G401.6 (cell line): Measurements from ENCODE around the gene UTP20.

ENCODE experiments used
- FAIRE-seq: peaks from 2 replicates; lab custom pipeline; 2012; peaks lifted over from hg19 to GRCh38; lab: Jason Lieb, UNC

The UTP20 gene

DNA sequence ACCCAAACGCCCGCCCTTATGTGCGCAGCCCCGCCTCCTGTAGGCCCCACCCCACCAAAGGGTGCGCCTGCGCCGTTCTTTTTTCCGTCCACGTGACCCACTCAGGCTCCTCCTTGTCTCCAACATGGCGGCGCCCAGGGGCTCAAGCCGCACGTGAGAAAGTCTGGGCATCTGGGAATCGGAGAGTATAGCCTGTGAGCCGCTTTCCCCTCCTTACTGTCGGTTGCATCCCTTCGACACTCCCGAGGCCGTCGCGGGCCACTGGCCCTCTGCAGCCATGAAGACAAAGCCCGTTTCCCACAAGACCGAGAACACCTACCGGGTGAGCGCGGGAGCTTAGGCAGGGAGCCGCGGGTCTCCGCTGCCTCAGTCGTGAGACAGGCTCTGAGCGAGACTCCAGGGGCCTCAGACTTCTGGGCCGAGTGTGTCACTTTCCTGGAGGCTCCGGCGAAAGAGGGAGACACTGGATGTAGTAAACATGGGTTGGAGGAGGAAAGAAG, at the start of gene UTP20:
TSS of gene UTP20 (plus strand) at position 100 of the 500 bp plus-strand sequence. CDS start at position 278, 178 bp downstream.
- peak; percentile 95 for FAIRE-seq

DNA sequence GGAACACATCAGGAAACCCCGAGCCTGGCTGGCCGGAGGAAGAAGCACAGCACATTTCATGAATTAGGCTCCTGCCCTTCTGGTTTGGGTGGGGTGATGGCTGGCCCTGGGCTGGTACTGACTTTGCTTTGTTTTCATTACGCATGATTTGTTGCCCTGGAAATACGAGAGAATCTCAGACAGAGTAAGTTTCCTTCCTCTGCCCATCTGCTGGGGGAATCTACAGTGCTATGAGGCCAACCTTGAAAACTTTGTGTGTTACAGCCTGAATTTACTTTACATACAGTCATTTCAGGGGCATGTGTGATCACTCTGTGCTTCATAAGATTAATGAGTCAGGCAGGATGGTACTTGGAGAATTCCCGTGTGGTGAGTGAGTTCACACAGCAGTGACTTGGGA, 49.4 kb upstream of the UTP20 start:
- FAIRE-seq: no peak

GRCh38 chr12:101231636-101232035, 48.3 kb upstream of the UTP20 start:
- FAIRE-seq: no peak

GRCh38 chr12:101235686-101236085, 44.2 kb upstream of the UTP20 start:
- no peak for FAIRE-seq

DNA sequence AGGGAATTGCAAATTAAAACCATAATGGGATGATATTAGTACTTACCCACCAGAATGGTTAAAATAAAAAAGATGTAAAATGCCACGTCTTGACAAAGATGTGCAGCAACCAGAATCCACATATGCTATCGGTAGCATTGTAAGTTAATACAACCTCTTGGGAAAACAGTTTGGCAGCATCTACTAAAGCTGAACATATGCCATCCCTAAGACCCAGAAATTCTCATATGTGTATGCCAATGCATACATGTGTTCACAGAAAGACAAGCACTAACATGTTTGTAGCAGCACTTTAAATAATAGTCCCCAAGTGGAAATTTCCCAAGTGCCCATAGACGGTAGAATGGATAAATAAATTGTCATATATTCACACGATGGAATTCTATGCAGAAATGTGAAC, 41.6 kb upstream of the UTP20 start:
- no peak for FAIRE-seq

DNA sequence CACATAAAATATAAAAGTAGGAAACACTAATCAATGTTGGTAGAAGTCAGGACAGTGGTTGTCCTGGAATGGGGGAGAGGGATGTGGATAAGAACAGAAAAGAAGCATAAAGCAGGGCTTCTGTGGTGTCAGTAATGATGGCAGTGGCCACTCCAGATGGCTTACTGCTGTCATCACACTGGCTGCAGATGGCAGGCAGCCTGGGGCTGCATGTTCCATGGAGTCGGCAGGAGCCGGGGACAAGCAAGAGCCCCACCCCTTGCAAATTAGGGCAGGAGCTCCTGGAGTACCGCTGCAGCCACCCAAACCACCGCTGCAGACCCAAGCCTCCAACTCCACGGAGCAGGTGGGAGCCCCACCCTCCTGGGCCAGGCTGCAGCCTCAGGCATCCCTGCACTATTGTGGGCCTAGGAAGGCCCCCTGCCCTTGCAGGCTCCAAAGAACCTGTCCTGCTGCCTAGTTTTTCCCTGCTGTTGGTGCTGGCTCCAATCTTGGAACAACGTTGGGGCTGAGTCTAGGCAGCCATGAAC, 41.0 kb upstream of the UTP20 start:
- FAIRE-seq: no peak

DNA sequence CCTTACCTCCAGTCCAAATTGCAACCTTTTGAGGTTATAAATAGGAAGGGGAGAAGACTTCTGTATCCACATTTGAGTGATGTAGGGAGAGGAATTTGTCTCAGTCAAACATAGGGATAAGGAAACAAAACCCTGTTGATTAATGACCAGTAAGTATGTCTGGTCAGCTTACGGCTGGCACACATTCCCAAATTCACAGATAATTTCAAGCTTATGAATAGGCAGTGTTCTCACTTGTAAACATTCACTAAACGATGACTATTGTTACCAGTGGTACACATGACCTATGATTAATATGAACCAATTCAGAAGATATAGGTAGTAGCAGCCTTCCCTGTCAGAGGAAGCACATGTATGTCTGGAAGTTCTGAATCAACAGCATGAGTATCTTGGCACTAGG, 36.8 kb upstream of the UTP20 start:
- FAIRE-seq: no peak

DNA sequence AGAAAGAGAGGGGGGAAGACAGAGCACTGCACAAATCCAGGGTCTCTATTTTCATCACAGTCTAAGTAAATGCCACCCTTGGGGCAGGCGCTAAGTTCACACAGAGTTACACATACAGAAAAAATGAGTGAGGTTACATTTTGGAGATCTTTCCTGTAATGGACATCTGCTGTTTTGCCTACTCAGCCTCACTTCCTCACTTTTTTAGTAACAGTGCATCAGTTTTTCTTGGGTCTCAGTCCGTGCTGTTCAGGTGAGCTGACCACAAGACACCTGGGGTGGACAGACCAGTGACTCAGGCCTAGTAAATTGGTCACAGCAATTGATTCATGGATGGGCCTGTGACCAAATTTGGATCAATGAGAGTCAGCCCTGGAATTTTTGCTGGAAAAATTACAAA, 36.3 kb upstream of the UTP20 start:
- FAIRE-seq: no peak

DNA sequence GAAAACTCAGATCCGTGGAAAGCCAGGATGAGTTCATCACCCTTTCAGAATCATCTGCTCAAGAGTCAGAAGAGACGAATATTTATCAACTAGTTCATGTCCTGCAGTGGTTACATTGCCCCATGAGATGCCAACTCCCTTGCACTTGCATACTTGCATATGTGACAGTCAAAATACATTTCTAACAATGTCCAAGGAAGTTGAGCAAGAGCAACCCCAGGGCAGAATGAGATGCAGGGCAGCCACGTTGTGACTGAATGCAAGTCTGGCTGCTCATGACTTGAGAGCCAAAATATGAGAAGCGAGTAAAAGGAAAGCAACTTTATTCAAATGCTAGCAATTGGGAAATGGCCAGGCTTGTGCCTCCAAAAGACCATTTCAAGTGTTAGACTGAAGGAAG, 23.6 kb upstream of the UTP20 start:
- no peak for FAIRE-seq

DNA sequence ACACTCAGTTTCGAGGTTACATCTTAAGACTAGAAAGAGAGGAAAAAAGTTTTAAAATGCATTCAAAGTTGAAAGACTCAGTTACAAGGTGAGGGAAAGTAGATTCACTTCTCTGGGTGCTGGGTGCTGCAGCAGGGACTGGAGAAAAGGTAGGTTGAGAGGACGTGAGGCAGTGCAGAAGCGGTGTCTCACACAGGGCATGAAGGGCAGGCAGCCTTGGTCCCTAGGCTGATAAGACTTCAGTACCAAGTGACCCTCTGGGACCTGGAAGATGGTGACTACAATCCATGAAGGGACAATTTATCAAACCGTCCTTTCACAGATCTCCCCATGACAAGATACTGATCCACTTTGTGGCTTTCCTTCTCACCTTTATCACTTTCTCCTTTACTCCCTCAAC, 22.5 kb upstream of the UTP20 start:
- no peak for FAIRE-seq

DNA sequence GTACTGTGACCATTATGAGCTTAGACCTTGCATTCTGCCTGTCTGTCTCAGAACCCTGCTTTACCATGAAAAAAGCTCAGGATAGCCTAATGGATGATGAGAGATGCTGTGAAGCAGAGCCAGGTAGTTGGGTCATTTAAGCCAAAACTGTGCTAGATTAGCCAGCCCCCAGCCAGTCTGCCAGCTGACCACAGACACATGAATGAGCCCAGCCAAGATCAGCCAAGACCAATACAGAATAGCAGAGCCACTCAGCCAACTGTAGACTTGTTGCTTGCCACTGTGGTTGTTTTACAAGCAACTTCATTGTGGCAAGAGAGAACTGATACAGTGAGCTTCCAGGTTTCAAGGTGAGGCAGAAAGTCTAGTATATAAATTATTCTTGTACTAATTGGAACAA, 12.8 kb upstream of the UTP20 start:
- no peak for FAIRE-seq

DNA sequence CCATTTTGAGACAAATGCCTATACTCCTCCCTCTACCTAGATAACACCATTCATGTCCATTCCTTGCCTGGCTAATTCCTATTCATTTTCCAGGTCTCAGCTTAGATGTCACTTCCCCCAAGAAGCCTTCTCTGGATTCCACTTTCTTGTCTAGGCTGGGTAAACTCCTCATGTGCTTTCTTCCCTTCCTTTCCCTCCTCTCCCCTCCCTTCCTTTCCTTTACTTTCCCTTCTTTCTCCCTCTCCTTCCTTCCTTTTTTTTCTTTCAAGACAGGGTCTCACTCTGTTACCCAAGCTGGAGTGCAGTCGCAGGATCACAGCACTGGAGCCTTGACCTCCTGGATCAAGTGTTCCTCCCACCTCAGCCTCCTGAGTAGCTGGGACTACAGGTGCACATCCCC, 3.5 kb upstream of the UTP20 start:
- no peak for FAIRE-seq

GRCh38 chr12:101277443-101277842, 2.5 kb upstream of the UTP20 start:
- no peak for FAIRE-seq

GRCh38 chr12:101287357-101287756, 7.5 kb downstream of the UTP20 start:
- no peak for FAIRE-seq

- no peak for FAIRE-seq
These were observed 17.8 kb downstream of the UTP20 start for GRCh38 chr12:101297661-101298060.

- no peak for FAIRE-seq
These were observed 18.5 kb downstream of the UTP20 start for GRCh38 chr12:101298426-101298825.

GRCh38 chr12:101299346-101299745, 19.4 kb downstream of the UTP20 start:
- no peak for FAIRE-seq

- FAIRE-seq: no peak
These were observed 20.0 kb downstream of the UTP20 start for GRCh38 chr12:101299931-101300330.

DNA sequence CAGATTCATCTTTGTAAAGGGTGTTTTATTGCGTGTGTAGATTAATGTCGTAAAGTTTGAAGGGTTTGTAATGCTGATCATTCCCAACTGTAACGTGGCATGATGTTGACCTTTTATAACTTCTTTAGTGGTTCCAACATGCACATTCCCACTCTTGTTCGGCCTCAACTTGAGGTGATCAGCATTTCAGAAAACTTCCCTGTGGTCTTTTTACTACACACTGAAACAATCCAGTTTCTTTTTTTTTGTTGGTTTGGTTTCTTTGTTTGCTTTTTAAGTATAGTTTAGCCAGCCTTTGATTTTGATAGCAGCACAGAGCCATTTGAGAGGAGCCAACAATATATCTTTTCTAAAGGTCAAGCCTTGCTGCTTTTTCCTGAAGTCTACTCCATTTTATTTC, 22.8 kb downstream of the UTP20 start:
- no peak for FAIRE-seq

- no peak for FAIRE-seq
These were observed 25.4 kb downstream of the UTP20 start for GRCh38 chr12:101305226-101305779.

DNA sequence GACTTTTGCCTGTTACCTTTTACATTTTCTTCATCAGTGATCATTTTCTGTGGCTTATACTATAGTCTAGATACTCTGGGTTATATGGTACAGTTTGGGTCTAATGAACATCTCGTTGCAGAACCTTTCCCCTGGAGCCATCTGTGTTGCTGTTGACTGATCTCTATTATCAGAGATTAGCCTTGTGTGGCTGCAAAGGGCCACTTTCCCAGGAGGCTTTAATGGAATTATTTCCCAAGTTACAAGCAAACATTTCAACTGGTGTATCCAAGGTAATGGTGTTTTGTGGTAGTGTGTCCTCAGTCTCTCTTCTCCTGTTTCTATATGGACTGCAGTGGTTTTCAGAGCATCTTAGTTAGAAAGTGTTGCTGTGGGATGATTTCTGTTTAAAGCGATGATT, 25.9 kb downstream of the UTP20 start:
- no peak for FAIRE-seq

DNA sequence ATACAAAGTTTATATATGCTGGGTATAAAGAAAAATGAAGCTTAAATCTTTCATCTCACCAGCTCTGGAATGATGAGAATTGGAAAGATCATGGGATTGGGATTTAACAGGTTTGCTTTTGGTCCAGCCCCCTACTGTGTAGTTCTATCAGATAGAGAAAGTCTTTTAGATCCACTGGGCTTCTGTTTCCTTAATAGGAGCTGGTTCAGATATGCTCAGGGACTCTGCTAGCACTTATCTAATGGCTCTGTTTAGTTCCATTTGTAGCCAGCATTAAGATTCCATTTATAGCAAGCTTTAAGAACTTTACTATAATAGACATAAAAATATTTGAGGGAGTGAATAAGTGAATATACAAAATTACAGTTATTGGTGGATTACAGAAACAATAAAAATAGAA, 42.6 kb downstream of the UTP20 start:
- no peak for FAIRE-seq

- FAIRE-seq: no peak
These were observed 43.4 kb downstream of the UTP20 start for GRCh38 chr12:101323255-101323654.

DNA sequence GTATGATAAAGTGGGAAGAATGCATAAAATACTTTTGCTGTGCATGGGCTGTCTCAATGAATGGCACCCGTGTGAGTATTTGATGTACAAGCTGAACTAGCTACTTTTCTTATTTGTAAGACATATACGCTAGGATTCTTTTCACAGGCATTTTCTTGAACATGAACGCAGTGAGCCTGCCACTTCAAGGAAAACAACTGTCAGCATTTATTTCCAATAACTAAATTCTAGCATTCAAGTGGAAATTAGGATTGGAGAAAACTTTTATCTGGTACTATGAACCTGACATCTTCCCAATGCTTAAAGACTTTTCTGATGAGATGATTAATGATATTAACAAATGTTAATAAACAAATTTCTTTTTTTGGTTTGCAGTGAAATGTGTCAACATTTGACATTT, 45.7 kb downstream of the UTP20 start:
- FAIRE-seq: no peak

- no peak for FAIRE-seq
These were observed 47.1 kb downstream of the UTP20 start for GRCh38 chr12:101327051-101327450.
